Measurements from ENCODE around the gene TLR7.

The TLR7 gene

GRCh38 chrX:12911122-12911470 lies 44.2 kb downstream of the TLR7 start:
- H3K36me3 ChIP-seq (ENCODE audit: low read depth) = no peaks in the 10 kb centered on the region
- H3K27ac ChIP-seq (ENCODE audit: poor library complexity, severe bottlenecking) = no peak overlapping the region
- DNase-seq (ENCODE audit: low spot score) (no peak), ATAC-seq (ENCODE audit: low read depth) (no peak)
- no peaks in the 10 kb centered on the region for H3K9me3 ChIP-seq (ENCODE audit: severe bottlenecking)
- TF ChIP-seq CTCF (IDR thresholded peaks at IDR 0.05; ENCODE audit: poor library complexity, severe bottlenecking) = no peak
- no peak overlapping the region for H3K4me3 ChIP-seq (ENCODE audit: severe bottlenecking)
- no peaks in the 10 kb centered on the region for H3K4me1 ChIP-seq (ENCODE audit: insufficient read depth, poor library complexity, severe bottlenecking)
- no peaks in the 10 kb centered on the region for H3K27me3 ChIP-seq (ENCODE audit: insufficient read depth, poor library complexity, severe bottlenecking)

GRCh38 chrX:12912791-12913482 lies 46.1 kb downstream of the TLR7 start:
- H3K27ac ChIP-seq (ENCODE audit: poor library complexity, severe bottlenecking) = no peak overlapping the region
- H3K27me3 ChIP-seq (ENCODE audit: insufficient read depth, poor library complexity, severe bottlenecking) = no peaks in the 10 kb centered on the region
- no peaks in the 10 kb centered on the region for H3K4me1 ChIP-seq (ENCODE audit: insufficient read depth, poor library complexity, severe bottlenecking)
- H3K9me3 ChIP-seq (ENCODE audit: severe bottlenecking) = no peaks in the 10 kb centered on the region
- ATAC-seq (ENCODE audit: low read depth) (no peak), DNase-seq (ENCODE audit: low spot score) (no peak)
- no peak overlapping the region for H3K4me3 ChIP-seq (ENCODE audit: severe bottlenecking)
- no peaks in the 10 kb centered on the region for H3K36me3 ChIP-seq (ENCODE audit: low read depth)
- TF ChIP-seq CTCF (IDR thresholded peaks at IDR 0.05; ENCODE audit: poor library complexity, severe bottlenecking) = no peak

GRCh38 chrX:12917753-12918152 lies 50.9 kb downstream of the TLR7 start:
- no peaks in the 10 kb centered on the region for H3K9me3 ChIP-seq (ENCODE audit: severe bottlenecking)

GRCh38 chrX:12919051-12919450 lies 52.2 kb downstream of the TLR7 start:
- DNase-seq (ENCODE audit: low spot score) = no peak
- no peaks in the 10 kb centered on the region for H3K36me3 ChIP-seq (ENCODE audit: low read depth)
- peak overlapping the region; percentile 12 for H3K27ac ChIP-seq (ENCODE audit: poor library complexity, severe bottlenecking)
- no peak overlapping the region for H3K4me3 ChIP-seq (ENCODE audit: severe bottlenecking)
- ATAC-seq (ENCODE audit: low read depth) = 0 out of 3 replicates have a peak, but pooled peaks have one; percentile 31
- no peaks in the 10 kb centered on the region for H3K9me3 ChIP-seq (ENCODE audit: severe bottlenecking)
- no peaks in the 10 kb centered on the region for H3K27me3 ChIP-seq (ENCODE audit: insufficient read depth, poor library complexity, severe bottlenecking)
- no peak for TF ChIP-seq CTCF (IDR thresholded peaks at IDR 0.05; ENCODE audit: poor library complexity, severe bottlenecking)
- H3K4me1 ChIP-seq (ENCODE audit: insufficient read depth, poor library complexity, severe bottlenecking) = no peaks in the 10 kb centered on the region

More at GRCh38 chrX:12917753-12918152, 50.9 kb downstream of the TLR7 start:
- Histone ChIP-seq H3K36me3 (ENCODE audit: low read depth) (no peaks in the 10 kb centered on the region), H3K4me3 (ENCODE audit: severe bottlenecking) (no peak overlapping the region), H3K4me1 (ENCODE audit: insufficient read depth, poor library complexity, severe bottlenecking) (no peaks in the 10 kb centered on the region), H3K27ac (ENCODE audit: poor library complexity, severe bottlenecking) (no peak overlapping the region), H3K27me3 (ENCODE audit: insufficient read depth, poor library complexity, severe bottlenecking) (no peaks in the 10 kb centered on the region)
- no peak for TF ChIP-seq CTCF (IDR thresholded peaks at IDR 0.05; ENCODE audit: poor library complexity, severe bottlenecking)
- no peak for DNase-seq (ENCODE audit: low spot score)
- ATAC-seq (ENCODE audit: low read depth) = no peak

- Histone ChIP-seq H3K27ac (ENCODE audit: poor library complexity, severe bottlenecking) (peak overlapping the region; percentile 12), H3K4me1 (ENCODE audit: insufficient read depth, poor library complexity, severe bottlenecking) (no peaks in the 10 kb centered on the region), H3K36me3 (ENCODE audit: low read depth) (no peaks in the 10 kb centered on the region), H3K9me3 (ENCODE audit: severe bottlenecking) (no peaks in the 10 kb centered on the region), H3K27me3 (ENCODE audit: insufficient read depth, poor library complexity, severe bottlenecking) (no peaks in the 10 kb centered on the region), H3K4me3 (ENCODE audit: severe bottlenecking) (no peak overlapping the region)
- ATAC-seq (ENCODE audit: low read depth) (no peak), DNase-seq (ENCODE audit: low spot score) (no peak)
- no peak for TF ChIP-seq CTCF (IDR thresholded peaks at IDR 0.05; ENCODE audit: poor library complexity, severe bottlenecking)
Measured at GRCh38 chrX:12919620-12920019, 52.7 kb downstream of the TLR7 start.
